Measurements from ENCODE around the gene AATK. TPM values are rescaled to one million over a fixed set of nuclear protein-coding genes. Genes with fewer than 3 reads are reported as not detected.

AATK gene
- polyA plus RNA-seq, 1 of the 3 experiments (the other 2 are of a cell fraction), result 0.51 TPM

DNA sequence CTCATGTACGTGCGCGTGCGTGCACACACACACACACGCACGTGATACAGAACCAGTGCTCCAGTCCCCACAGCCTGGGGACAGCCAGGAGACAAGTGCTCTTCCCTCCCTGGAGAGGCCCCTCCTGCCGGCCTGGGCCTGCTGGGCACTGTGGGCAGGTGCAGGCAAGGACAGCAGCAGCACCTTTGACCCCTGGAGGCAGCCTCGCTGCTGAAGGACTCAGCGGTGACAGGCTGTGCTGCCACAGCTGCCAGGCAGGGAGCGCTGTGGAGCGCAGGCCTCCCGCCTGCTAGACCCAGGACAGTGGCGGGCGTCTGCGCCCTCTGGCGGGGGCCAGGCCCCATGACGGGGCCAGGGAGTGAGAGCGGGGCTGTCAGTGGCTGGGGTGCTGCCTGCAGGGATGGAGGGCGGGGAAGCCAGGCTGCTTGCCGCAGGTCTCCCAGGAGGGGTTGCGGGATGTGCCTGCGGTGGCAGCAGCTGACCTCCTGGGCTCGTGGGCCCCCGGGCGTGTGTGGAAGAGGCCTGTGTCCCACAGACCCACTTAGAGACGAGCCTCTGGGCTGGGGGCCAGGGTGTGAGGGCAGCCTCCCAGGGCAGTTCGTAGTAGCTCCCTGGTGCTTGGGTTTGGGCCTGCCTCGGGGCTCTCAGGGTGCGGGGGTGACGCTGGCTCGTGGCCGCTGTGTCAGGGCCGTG lies 64.3 kb downstream of the AATK start (continued):
- peak; percentile 100 for TF ChIP-seq CTCF (IDR thresholded peaks at IDR 0.05)
- TF ChIP-seq CHD2 (IDR thresholded peaks at IDR 0.05; ENCODE audit: low read length, partially characterized antibody), result peak; percentile 87
- TF ChIP-seq RFX5 (IDR thresholded peaks at IDR 0.05; ENCODE audit: low read length), result no peak
- peak; percentile 79 for TF ChIP-seq RCOR1 (IDR thresholded peaks at IDR 0.05; ENCODE audit: low read length)
- peak; percentile 51; the same call in 1 of the 2 replicates for TF ChIP-seq REST (IDR thresholded peaks at IDR 0.05; ENCODE audit: low read depth, low read length)
- peak; percentile 86 for TF ChIP-seq MXI1 (IDR thresholded peaks at IDR 0.05; ENCODE audit: low read depth, low read length)
- peak; percentile 48 for TF ChIP-seq NRF1 (IDR thresholded peaks at IDR 0.05; ENCODE audit: low read depth, low read length)

DNA sequence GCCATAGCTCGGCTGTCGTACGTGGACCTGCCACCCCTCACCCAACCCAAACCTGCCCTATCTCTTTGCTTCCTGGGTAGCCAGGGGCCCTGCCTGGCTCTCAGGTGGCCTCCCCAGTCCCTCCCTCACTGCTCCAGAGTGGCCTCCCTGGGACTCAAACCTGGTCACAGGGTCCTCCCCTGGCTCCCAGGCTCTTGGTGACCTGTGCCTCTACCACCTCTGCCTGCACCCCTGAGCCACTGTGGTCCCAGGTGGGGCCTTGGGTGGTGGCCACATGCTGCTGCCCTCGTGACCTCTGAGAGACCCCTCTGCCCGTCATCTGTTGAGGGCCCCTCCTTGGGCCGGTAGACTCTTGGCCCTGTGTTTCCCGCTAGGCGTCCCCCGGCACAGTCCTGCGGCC lies 65.4 kb downstream of the AATK start:
- 96% methylated on average over 10 of the region's 10 CpGs for WGBS (ENCODE audit: low lambda C conversion rate)

More for the DNA sequence above, 65.4 kb downstream of the AATK start:
- DNase-seq, result no peak
- Histone ChIP-seq H3K4me1 (ENCODE audit: control insufficient read depth in 1 of 2, insufficient read depth in 2 of 2, low read depth in 1 of 2, low read length in 1 of 2) (peaks cover 13 to 22% of the 10 kb centered on the region in 2 experiments; a peak in 3 of 4 replicates), H3K9me2 (no peaks in the 10 kb centered on the region), H3K4me2 (no peak overlapping the region), H3K27me3 (ENCODE audit: insufficient read depth) (no peaks in the 10 kb centered on the region), H2AFZ (ENCODE audit: low read depth) (no peak overlapping the region), H3K9ac (no peak overlapping the region), H4K20me1 (ENCODE audit: insufficient read depth) (0 out of 2 replicates have a peak, but pooled peaks cover 5% of the 10 kb centered on the region), H3K9me3 (no peaks in the 10 kb centered on the region), H3K79me2 (ENCODE audit: insufficient read depth) (no peaks in the 10 kb centered on the region), H3F3A (replicated peaks; ENCODE audit: insufficient read depth) (peaks cover 2% of the 10 kb centered on the region), H3K36me3 (replicated peaks in 1 of 2; ENCODE audit: control insufficient read depth in 1 of 2, insufficient read depth in 2 of 2, low read length in 1 of 2) (peaks cover 0 to 15% of the 10 kb centered on the region in 2 experiments), H3K27ac (ENCODE audit: low read depth in 2 of 2, low read length in 1 of 2) (no peak overlapping the region), H3K4me3 (ENCODE audit: low read depth in 2 of 2, low read length in 1 of 2) (no peak overlapping the region)
- ChIA-PET POLR2A (no interaction called here), CTCF (interaction anchor here (8.0 to 13.7 kb wide), 3 partner anchors 11 to 75 kb away, joined by 75 to 668 read pairs (median 188); partner anchors contain the start of gene BAIAP2)
- no peak for TF ChIP-seq FOXM1 (IDR thresholded peaks at IDR 0.05; ENCODE audit: low read depth)
